ENCODE measurements around the gene SPTBN2.

Gene SPTBN2

GRCh38 chr11:66719111-66719872, 9.7 kb downstream of the SPTBN2 start:
- TF ChIP-seq REST (IDR thresholded peaks at IDR 0.05; ENCODE audit: insufficient read depth in 1 of 2, low read depth in 2 of 2, low read length in 2 of 2) (no peak), POLR2AphosphoS5 (IDR thresholded peaks at IDR 0.05; ENCODE audit: low read depth, low read length) (no peak), SIN3A (IDR thresholded peaks at IDR 0.05; ENCODE audit: borderline replicate concordance, insufficient read depth, low read length) (no peak), TAF1 (IDR thresholded peaks at IDR 0.05; ENCODE audit: borderline replicate concordance, insufficient read depth, low read length) (no peak)

GRCh38 chr11:66718320-66718971, 10.6 kb downstream of the SPTBN2 start:
- no peak for TF ChIP-seq POLR2AphosphoS5 (IDR thresholded peaks at IDR 0.05; ENCODE audit: low read depth, low read length)
- no peak for TF ChIP-seq TAF1 (IDR thresholded peaks at IDR 0.05; ENCODE audit: borderline replicate concordance, insufficient read depth, low read length)
- no peak for TF ChIP-seq FOXP2 (optimal IDR thresholded peaks at IDR 0.05; ENCODE audit: borderline replicate concordance, extremely low read depth, extremely low read length, insufficient read depth)
- no peak for TF ChIP-seq SIN3A (IDR thresholded peaks at IDR 0.05; ENCODE audit: borderline replicate concordance, insufficient read depth, low read length)
- no peak for TF ChIP-seq REST (IDR thresholded peaks at IDR 0.05; ENCODE audit: insufficient read depth in 1 of 2, low read depth in 2 of 2, low read length in 2 of 2)

- TF ChIP-seq TAF1 (IDR thresholded peaks at IDR 0.05; ENCODE audit: borderline replicate concordance, insufficient read depth, low read length) (no peak), REST (IDR thresholded peaks at IDR 0.05; ENCODE audit: insufficient read depth in 1 of 2, low read depth in 2 of 2, low read length in 2 of 2) (no peak), POLR2AphosphoS5 (IDR thresholded peaks at IDR 0.05; ENCODE audit: low read depth, low read length) (no peak), FOXP2 (optimal IDR thresholded peaks at IDR 0.05; ENCODE audit: borderline replicate concordance, extremely low read depth, extremely low read length, insufficient read depth) (no peak), SIN3A (IDR thresholded peaks at IDR 0.05; ENCODE audit: borderline replicate concordance, insufficient read depth, low read length) (no peak)
Observed at GRCh38 chr11:66717925-66718319, 11.1 kb downstream of the SPTBN2 start.

- no peak for TF ChIP-seq REST (IDR thresholded peaks at IDR 0.05; ENCODE audit: insufficient read depth in 1 of 2, low read depth in 2 of 2, low read length in 2 of 2)
- TF ChIP-seq SIN3A (IDR thresholded peaks at IDR 0.05; ENCODE audit: borderline replicate concordance, insufficient read depth, low read length) = no peak
- TF ChIP-seq POLR2AphosphoS5 (IDR thresholded peaks at IDR 0.05; ENCODE audit: low read depth, low read length) = no peak
- TF ChIP-seq FOXP2 (optimal IDR thresholded peaks at IDR 0.05; ENCODE audit: borderline replicate concordance, extremely low read depth, extremely low read length, insufficient read depth) = no peak
- TF ChIP-seq TAF1 (IDR thresholded peaks at IDR 0.05; ENCODE audit: borderline replicate concordance, insufficient read depth, low read length) = no peak
Observed at GRCh38 chr11:66716996-66717395, 12.0 kb downstream of the SPTBN2 start.
